Cerebellar nuclear complex (tissue), 1 donor: ENCODE results near the gene KRTDAP.
"Not testable (repeated sequence)": the region's sequence is repeated elsewhere in the genome, so short reads cannot be mapped to it uniquely, and the experiment has no call there.

Experiments
- DNase-seq, 2 experiments: peaks; one replicate each; lab custom pipeline; 2025; lab: John Stamatoyannopoulos, UW

Gene KRTDAP

GRCh38 chr19:35484252-35485036, 5.8 kb downstream of the KRTDAP start:
- DNase-seq = no peak

- DNase-seq = no peak
Observed at GRCh38 chr19:35483089-35483488, 7.2 kb downstream of the KRTDAP start.

DNA sequence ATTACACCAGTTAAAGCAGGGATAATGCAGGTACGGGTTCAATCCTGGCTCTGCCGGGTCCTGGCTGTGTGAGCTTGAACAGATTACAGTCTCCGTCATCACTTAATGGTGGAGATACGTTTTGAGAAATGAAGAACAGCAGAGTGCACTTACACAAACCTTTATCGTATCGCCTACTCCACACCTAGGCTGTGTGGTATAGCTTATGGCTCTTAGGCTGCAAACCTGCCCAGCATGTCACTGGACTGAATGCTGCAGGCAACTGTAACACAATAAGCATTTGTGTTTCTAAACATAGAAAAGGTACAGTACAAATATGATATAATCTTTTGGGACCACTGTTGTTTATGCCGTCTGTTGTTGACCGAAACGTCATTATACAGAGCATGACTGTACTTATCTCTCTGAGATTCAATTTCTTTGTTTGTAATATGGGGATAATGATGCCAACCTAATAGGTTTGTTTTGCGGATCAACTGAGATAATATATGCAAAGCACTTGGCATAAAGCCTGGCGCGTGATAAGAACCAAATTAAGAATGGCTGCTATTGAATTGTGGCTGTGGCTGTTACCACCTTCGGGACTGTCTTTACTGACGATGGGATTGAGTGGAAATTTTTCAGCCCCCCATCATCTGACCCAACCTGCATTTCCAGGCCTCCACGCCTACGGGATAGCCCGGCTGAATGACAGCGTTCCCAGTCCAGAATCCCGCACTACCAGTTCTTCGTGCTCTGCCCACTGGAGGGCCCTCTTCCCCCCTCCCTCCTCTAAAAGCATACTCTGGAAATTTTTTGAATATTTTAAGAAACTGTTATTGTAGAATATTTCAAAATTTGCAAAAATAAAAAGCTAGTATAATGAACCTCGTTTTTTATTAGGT, 11.2 kb downstream of the KRTDAP start:
- DNase-seq = no peak

GRCh38 chr19:35476149-35476548, 14.1 kb downstream of the KRTDAP start:
- DNase-seq = no peak

- not testable (repeated sequence) for DNase-seq
Observed at GRCh38 chr19:35474594-35474993, 15.7 kb downstream of the KRTDAP start.

DNA sequence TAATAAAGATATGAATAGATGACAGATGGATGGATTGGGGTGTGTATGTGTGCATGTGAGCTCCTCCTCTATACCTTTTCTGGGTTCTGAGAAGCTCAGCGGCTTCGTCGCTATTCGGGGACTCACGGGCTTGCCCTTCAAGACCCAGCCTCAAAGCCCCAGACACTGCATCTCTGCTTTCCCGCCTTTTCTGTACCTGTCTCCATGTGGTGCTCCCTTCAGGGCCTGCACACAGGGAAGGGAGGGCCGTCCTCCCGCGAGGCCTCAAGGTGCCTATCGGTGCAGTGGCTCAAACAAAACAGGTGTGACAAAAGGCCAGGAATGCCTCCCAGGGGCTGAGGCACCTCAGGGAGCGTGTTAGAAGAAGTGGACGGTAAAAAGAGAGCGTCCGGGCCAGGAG, 16.2 kb downstream of the KRTDAP start:
- no peak for DNase-seq

DNA sequence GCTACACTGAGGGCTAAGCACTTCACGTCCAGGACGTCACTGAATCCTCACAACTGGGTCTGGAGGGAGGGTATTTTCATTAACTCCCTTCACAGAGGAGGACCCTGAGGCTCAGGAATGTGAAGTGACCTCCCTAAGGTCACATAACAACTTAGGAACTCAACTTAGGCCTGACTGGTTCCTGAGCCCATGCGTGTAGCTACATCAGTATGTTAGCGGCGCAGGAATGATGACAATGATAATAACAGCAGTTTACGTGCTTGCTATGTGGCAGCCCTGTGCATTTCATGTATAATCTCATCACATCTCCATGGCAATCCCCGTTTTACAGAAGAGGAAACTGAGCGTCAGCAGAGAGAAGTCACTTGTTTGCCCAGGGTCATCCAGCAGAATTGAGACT, 18.3 kb downstream of the KRTDAP start:
- no peak for DNase-seq

- not testable (repeated sequence) for DNase-seq
Observed at GRCh38 chr19:35471075-35471474, 19.2 kb downstream of the KRTDAP start.

- no peak for DNase-seq
Observed at GRCh38 chr19:35470128-35470527, 20.1 kb downstream of the KRTDAP start.

DNA sequence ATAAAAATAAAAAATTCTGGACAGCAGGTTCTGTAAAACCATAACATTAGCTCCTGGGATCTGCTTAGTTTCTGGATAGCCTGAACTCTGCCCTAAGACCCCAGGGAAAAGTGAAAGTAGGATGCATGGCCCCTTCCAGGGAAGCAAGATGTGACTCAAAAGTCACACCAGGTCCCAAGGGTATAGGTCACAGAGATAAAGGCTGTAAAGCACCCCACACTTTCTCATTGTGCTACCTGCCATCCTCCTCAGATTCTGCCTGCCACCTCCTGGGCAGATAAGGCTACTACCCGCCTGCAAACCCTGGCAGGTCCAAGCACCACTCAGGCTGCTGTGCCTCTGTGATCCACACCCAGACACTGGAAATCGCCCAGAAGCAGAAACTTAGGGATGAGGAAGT, 21.6 kb downstream of the KRTDAP start:
- no peak for DNase-seq

DNA sequence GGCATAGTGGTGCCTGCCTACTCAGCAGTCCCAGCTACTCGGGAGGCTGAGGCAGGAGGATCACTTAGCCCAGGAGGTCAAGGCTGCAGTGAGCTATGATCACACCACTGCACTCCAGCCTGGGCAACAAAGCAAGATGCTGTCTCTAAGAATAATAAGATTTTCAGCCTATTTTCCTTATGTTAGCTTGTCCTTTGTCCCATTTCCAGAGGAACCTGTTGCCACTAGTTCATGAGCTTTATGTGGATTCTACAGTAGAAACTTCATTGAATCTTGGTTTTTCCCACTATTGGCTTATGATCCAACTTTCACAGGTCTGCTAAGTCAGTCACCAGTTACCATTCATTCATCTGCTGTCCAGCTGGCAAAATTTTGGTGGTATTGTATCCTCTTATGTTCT, 24.0 kb downstream of the KRTDAP start:
- DNase-seq = no peak

GRCh38 chr19:35462956-35463355, 27.3 kb downstream of the KRTDAP start:
- DNase-seq = not testable (repeated sequence)

DNA sequence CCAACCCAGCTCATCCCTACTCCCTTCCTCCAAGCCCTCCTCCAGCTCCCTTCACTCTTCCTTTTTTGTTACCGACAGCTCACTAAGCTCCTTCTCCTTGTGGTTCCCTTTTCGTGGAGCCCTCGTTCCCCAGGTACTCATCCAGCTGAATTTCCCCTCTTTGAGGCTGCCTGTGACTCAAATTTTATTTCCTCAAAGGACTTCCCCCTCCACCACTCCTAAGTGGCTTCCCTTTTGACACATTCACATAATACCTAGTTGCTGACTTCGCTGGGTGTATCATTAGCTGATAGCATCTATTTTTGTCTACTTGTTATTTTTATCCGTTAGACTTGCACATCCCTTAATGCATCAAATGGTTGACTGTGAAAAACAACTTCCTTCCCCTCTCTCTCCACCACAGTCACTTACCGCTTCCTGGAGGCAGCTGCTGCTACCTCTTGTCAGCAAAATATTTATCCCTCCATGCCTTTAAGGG, 27.7 kb downstream of the KRTDAP start:
- no peak for DNase-seq

GRCh38 chr19:35461788-35462187, 28.5 kb downstream of the KRTDAP start:
- DNase-seq = not testable (repeated sequence)

DNA sequence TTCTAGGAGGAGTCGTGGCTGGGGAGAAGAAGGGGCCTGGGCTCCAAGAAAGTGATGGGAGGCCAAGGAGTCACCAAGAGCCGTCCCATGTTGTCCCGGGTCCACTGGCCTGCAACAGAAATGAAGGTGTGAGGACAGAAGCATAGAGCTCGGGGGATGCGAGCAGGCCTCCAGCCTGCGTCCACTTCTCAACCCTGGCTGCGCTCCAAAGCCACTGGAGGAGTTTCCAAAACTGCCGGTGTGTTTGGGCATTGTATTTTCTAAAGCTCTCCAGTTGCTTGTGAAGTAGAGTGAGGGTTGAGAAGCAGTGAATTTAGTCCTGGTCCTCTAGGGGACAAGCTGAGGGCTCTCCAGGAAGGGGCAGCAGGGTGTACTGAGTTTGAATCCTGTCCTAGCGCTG, 29.2 kb downstream of the KRTDAP start:
- DNase-seq = no peak

DNA sequence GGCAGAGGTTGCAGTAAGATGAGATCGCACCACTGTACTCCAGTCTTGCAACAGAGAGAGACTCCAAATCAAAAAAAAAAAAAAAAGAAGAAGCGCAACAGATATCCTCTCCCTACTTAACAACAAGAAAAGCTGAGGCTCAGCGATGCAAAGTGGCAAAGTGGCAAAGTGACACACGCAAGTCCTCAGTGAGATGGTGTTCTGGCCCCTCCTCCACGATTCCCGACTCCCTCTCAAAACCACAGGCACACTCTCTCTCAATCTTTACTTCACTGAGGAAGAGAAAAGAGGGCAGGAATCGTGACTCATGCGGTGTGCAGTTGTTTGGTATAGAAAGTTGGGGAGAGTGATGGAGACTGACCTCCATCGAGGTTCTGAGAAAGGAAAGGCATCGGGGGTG, 29.7 kb downstream of the KRTDAP start:
- DNase-seq = no peak

DNA sequence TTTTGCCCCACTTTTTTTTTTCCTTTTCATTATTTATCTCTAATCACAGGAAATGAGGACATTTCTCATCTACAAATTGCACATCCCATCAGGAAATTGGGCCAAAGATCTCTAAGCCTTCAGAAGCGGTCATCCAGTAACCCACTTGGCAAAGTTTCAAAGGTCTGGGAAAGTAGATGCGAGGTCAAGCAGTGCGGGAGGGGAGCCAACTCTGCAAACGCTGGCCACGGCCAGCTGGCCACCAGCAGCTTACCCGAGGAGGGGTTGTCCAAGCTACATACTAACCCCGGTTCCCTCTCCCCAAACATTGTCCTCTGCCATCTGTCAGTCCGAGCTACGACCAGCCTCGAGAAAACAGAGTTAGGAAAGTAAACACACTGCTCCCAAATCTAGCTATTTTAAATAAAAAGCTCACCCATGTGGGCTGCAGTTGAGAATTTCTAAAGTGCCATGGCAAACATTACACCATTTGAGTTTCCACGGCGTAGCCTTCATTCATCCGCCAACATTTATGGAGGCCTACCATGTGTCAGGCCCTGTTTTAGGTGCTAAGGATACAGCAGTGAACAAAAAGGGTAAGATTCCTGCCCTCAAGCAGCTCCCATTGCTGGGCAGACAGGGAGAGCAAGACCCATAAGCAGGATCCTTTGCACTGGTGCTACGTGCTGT, 30.7 kb downstream of the KRTDAP start:
- DNase-seq = no peak

GRCh38 chr19:35458731-35459391, 31.4 kb downstream of the KRTDAP start:
- no peak for DNase-seq

DNA sequence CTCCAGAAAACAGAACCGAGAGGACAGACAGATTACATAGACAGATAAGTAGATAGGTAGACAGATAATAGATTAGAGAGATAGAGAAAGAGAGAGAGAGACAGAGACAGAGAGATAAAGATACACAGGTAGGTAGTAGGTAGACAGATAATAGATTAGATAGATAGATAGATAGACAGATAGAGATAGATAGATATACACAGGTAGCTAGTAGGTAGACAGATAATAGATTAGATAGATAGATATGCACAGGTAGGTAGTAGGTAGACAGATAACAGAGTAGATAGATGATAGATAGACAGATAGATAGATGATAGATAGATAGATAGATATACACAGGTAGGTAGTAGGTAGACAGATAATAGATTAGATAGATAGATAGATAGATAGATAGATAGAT, 32.1 kb downstream of the KRTDAP start:
- no peak for DNase-seq

- no peak for DNase-seq
Observed at GRCh38 chr19:35457173-35457572, 33.1 kb downstream of the KRTDAP start.

DNA sequence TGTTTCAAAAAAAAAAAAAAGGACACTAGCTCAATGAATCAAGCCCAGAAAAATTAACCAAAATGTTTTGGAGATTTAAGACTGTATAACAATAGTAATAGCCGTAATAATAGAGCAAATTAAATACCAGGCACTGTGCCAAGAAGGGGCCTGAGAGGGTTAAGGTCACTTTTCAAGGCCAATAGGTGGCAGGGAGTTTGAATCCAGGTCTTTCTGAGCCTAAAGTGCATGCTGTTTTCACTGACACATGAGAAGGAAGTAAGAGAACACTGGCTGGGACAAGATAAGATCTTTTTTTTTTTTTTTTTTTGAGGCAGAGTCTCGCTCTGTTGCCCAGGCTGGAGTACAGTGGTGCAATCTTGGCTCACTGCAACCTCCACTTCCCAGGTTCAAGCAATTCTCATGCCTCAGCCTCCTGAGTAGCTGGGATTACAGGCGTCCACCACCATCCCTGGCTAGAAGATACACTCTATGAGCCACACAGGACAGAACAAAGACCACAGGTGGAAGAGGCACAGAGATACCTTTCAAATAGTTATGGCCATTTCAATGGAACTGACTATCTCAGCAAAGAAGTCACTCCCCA, 34.6 kb downstream of the KRTDAP start:
- no peak for DNase-seq

- DNase-seq = no peak
Observed at GRCh38 chr19:35454663-35455062, 35.6 kb downstream of the KRTDAP start.
